Measurements from ENCODE around the gene REEP5.

GRCh38 chr5:112960863-112961504, 39.0 kb upstream of the REEP5 start:
- TF ChIP-seq CTCF (conservative IDR thresholded peaks at IDR 0.05; ENCODE audit: low read depth, low read length) (no peak), EZH2 (IDR thresholded peaks at IDR 0.05; ENCODE audit: borderline replicate concordance, low read depth, low read length, poor library complexity, severe bottlenecking) (no peak)
